ENCODE data around the gene SEMA3A. TPM values are rescaled to one million over a fixed set of nuclear protein-coding genes. Genes with fewer than 3 reads are reported as not detected.

The SEMA3A gene
- total and polyA plus RNA-seq, 8 donors, result 6.1 to 32.5 (median 23.8) TPM

GRCh38 chr7:84092207-84092606 lies 102.4 kb downstream of the SEMA3A start:
- Histone ChIP-seq H3K4me1 (no peaks in the 10 kb centered on the region), H3K36me3 (no peaks in the 10 kb centered on the region), H3K4me3 (no peak overlapping the region), H3K9me3 (no peaks in the 10 kb centered on the region), H3K27ac (no peak overlapping the region), H3K27me3 (no peaks in the 10 kb centered on the region)
- intact Hi-C loops (cut with DNase I), result no loop called here
- TF ChIP-seq CTCF (IDR thresholded peaks at IDR 0.05), result no peak
- ATAC-seq, result peak; percentile 24
- DNase-seq, result no peak

GRCh38 chr7:84091318-84091717 lies 103.3 kb downstream of the SEMA3A start:
- no peaks in the 10 kb centered on the region for H3K9me3 ChIP-seq
- intact Hi-C loops (cut with DNase I), result no loop called here
- no peak overlapping the region for H3K4me3 ChIP-seq
- H3K4me1 ChIP-seq, result no peaks in the 10 kb centered on the region
- no peaks in the 10 kb centered on the region for H3K27me3 ChIP-seq
- H3K27ac ChIP-seq, result no peak overlapping the region
- no peak for TF ChIP-seq CTCF (IDR thresholded peaks at IDR 0.05)
- ATAC-seq, result peak; percentile 71
- no peaks in the 10 kb centered on the region for H3K36me3 ChIP-seq
- DNase-seq, result no peak

- no peaks in the 10 kb centered on the region for H3K36me3 ChIP-seq
- DNase-seq, result no peak
- no peak overlapping the region for H3K4me3 ChIP-seq
- no peaks in the 10 kb centered on the region for H3K4me1 ChIP-seq
- H3K27me3 ChIP-seq, result no peaks in the 10 kb centered on the region
- intact Hi-C loops (cut with DNase I), result no loop called here
- ATAC-seq, result no peak
- H3K9me3 ChIP-seq, result no peaks in the 10 kb centered on the region
- H3K27ac ChIP-seq, result no peak overlapping the region
- no peak for TF ChIP-seq CTCF (IDR thresholded peaks at IDR 0.05)
Observed at GRCh38 chr7:84088802-84089201, 105.8 kb downstream of the SEMA3A start.

- DNase-seq (no peak), ATAC-seq (no peak)
- Histone ChIP-seq H3K27me3 (no peaks in the 10 kb centered on the region), H3K36me3 (no peaks in the 10 kb centered on the region), H3K27ac (no peak overlapping the region), H3K9me3 (no peaks in the 10 kb centered on the region), H3K4me3 (no peak overlapping the region), H3K4me1 (no peaks in the 10 kb centered on the region)
- no peak for TF ChIP-seq CTCF (IDR thresholded peaks at IDR 0.05)
- intact Hi-C loops (cut with DNase I), result no loop called here
Observed at GRCh38 chr7:84085998-84086397, 108.6 kb downstream of the SEMA3A start.

- Histone ChIP-seq H3K4me1 (no peaks in the 10 kb centered on the region), H3K36me3 (no peaks in the 10 kb centered on the region), H3K9me3 (no peaks in the 10 kb centered on the region), H3K27me3 (no peaks in the 10 kb centered on the region), H3K27ac (no peak overlapping the region), H3K4me3 (no peak overlapping the region)
- DNase-seq (no peak), ATAC-seq (no peak)
- intact Hi-C loops (cut with DNase I), result no loop called here
- TF ChIP-seq CTCF (IDR thresholded peaks at IDR 0.05), result no peak
Observed at GRCh38 chr7:84085147-84085546, 109.4 kb downstream of the SEMA3A start.
